Stimulated activated CD4-positive, alpha-beta T cell treated with anti-CD3 and anti-CD28 coated beads, Interleukin-2, amount 100 ng/mL, for 24 hours (primary cell): ENCODE measurements around the gene PIN1.
A peak's percentile ranks its signal among the peaks of the same experiment; 100 is the strongest.
"Not testable (repeated sequence)": the region's sequence is repeated elsewhere in the genome, so short reads cannot be mapped to it uniquely, and the experiment has no call there.

Experiments
- DNase-seq, 2 donors: peaks; one replicate each; pipeline ENCODE4 v3.0.0-alpha.2; 2020

PIN1 gene

GRCh38 chr19:9818734-9819595, 16.2 kb upstream of the PIN1 start, which contains the start of gene FBXL12:
Gene FBXL12 (minus strand): TSS chr19:9819079. CDS start chr19:9818813, 266 bp downstream.
- peak; percentile 100 for DNase-seq

GRCh38 chr19:9819596-9819909, 15.6 kb upstream of the PIN1 start:
- no peak for DNase-seq

GRCh38 chr19:9820034-9820433, 15.1 kb upstream of the PIN1 start:
- not testable (repeated sequence) for DNase-seq

GRCh38 chr19:9823816-9824215, 11.3 kb upstream of the PIN1 start:
- no peak for DNase-seq

- DNase-seq = peak; percentile 89 to 91
Observed at GRCh38 chr19:9827289-9828238, 7.6 kb upstream of the PIN1 start, which contains the start of gene UBL5. Gene UBL5 (plus strand): TSS chr19:9827918. CDS start chr19:9828338, 420 bp downstream.

- no peak for DNase-seq
Observed at GRCh38 chr19:9828551-9829063, 6.5 kb upstream of the PIN1 start.

- DNase-seq = no peak
Observed at GRCh38 chr19:9834307-9834725, 802 bp upstream of the PIN1 start.

GRCh38 chr19:9835507-9835949, 410 bp downstream of the PIN1 start:
- no peak for DNase-seq

GRCh38 chr19:9836021-9836420, 903 bp downstream of the PIN1 start:
- DNase-seq = no peak

- DNase-seq = no peak
Observed at GRCh38 chr19:9838324-9838723, 3.2 kb downstream of the PIN1 start.

- DNase-seq = no peak
Observed at GRCh38 chr19:9839415-9839814, 4.3 kb downstream of the PIN1 start.

GRCh38 chr19:9842834-9843625, 7.9 kb downstream of the PIN1 start:
- DNase-seq = no peak

- DNase-seq = not testable (repeated sequence)
Observed at GRCh38 chr19:9843626-9844273, 8.6 kb downstream of the PIN1 start.

GRCh38 chr19:9847087-9847671, 12.1 kb downstream of the PIN1 start:
- DNase-seq = peak; percentile 52 to 59

- peak; percentile 28 to 42 for DNase-seq
Observed at GRCh38 chr19:9848060-9848459, 12.9 kb downstream of the PIN1 start.

- no peak for DNase-seq
Observed at GRCh38 chr19:9848762-9849161, 13.6 kb downstream of the PIN1 start.

GRCh38 chr19:9849791-9850190, 14.7 kb downstream of the PIN1 start:
- DNase-seq = no peak

- DNase-seq = no peak
Observed at GRCh38 chr19:9850235-9850959, 15.3 kb downstream of the PIN1 start.

- DNase-seq = no peak
Observed at GRCh38 chr19:9854282-9854846, 19.2 kb downstream of the PIN1 start.

- no peak for DNase-seq
Observed at GRCh38 chr19:9856609-9857008, 21.5 kb downstream of the PIN1 start.
